Measurements from ENCODE around the gene C11orf68.

DNA sequence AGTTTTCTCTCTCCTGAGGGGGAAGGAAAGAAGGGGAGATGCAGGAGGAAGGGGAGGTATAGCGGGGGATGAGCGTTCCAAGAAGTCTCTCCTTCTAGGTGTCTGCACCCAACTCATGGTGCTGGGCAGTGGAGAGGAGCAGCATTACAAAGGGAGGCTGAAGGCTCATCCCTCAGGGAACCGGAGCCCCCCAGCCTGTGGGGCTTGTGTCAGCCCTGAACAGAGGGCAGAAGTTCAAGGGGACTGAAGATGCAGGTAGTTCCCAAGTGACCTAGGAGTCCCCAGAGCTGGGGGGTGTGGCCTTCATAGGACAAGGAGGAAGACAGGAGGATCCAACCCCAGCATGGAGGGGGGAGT is 1.8 kb downstream of the C11orf68 start:
- TF ChIP-seq POLR2AphosphoS5 (IDR thresholded peaks at IDR 0.05; ENCODE audit: low read depth, low read length) (no peak), GABPA (IDR thresholded peaks at IDR 0.05; ENCODE audit: borderline replicate concordance, insufficient read depth, low read length) (no peak), CTCF (IDR thresholded peaks at IDR 0.05; ENCODE audit: control extremely low read depth in 1 of 3, insufficient read depth in 1 of 3, low read depth in 1 of 3, low read length in 3 of 3) (no peak), RAD21 (IDR thresholded peaks at IDR 0.05 in 1 of 2, conservative IDR thresholded peaks at IDR 0.05 in 1 of 2; ENCODE audit: low read depth in 2 of 2, low read length in 2 of 2) (no peak), TEAD4 (IDR thresholded peaks at IDR 0.05; ENCODE audit: low read depth, low read length) (no peak), TAF1 (IDR thresholded peaks at IDR 0.05; ENCODE audit: low read depth, low read length) (no peak), ATF2 (IDR thresholded peaks at IDR 0.05; ENCODE audit: low read length) (no peak)
